Liver (tissue), 3 donors: Measurements from ENCODE around the gene KPNA6.

ENCODE experiments used
- CTCF ChIP-seq: fragments of 150-350 bp; IDR thresholded peaks from 2 replicates; pipeline ENCODE4 v1.5.1; 2017; ENCODE audit warnings: improper control_type of control experiment, low read depth, low read length; ENCODE audit not compliant: missing input control
- EGR1 ChIP-seq, 2 donors: IDR thresholded peaks; 2 replicates each; pipeline ENCODE4 v1.6.1; 2016 to 2018; ENCODE audit warnings: antibody characterized with exemption in 2 of 2, low read depth in 2 of 2
- HNF4A ChIP-seq, 2 donors: conservative IDR thresholded peaks; 2 replicates each; pipeline ENCODE4 v1.6.1; 2016; ENCODE audit warnings: antibody characterized with exemption in 2 of 2, mild to moderate bottlenecking in 2 of 2
- JUND ChIP-seq, 2 donors: IDR thresholded peaks; 2 replicates each; pipeline ENCODE4 v1.6.1; 2016; ENCODE audit warnings: antibody characterized with exemption in 2 of 2
- RAD21 ChIP-seq, 2 donors: IDR thresholded peaks; 2 replicates each; pipeline ENCODE4 v1.6.1; 2016; ENCODE audit warnings: antibody characterized with exemption in 2 of 2, mild to moderate bottlenecking in 2 of 2
- REST ChIP-seq: IDR thresholded peaks from 2 replicates; pipeline ENCODE4 v1.6.1; 2016; ENCODE audit warnings: antibody characterized with exemption, mild to moderate bottlenecking
- SP1 ChIP-seq: IDR thresholded peaks from 2 replicates; pipeline ENCODE4 v1.6.1; 2018; ENCODE audit warnings: antibody characterized with exemption, mild to moderate bottlenecking
- TAF1 ChIP-seq: conservative IDR thresholded peaks from 2 replicates; pipeline ENCODE4 v1.6.1; 2016; ENCODE audit warnings: antibody characterized with exemption, mild to moderate bottlenecking
- YY1 ChIP-seq: IDR thresholded peaks from 2 replicates; pipeline ENCODE4 v1.6.1; 2016; ENCODE audit warnings: antibody characterized with exemption, mild to moderate bottlenecking
- donor health status: healthy.
- donor health status: healthy.

GRCh38 chr1:32127409-32128198 is 19.7 kb downstream of the KPNA6 start:
- peak; percentile 8 for TF ChIP-seq CTCF
- TF ChIP-seq EGR1 (IDR thresholded peaks at IDR 0.05; ENCODE audit: low read depth in 2 of 2): no peak
- TF ChIP-seq YY1: no peak
- no peak for TF ChIP-seq JUND (IDR thresholded peaks at IDR 0.05)
- no peak for TF ChIP-seq RAD21 (IDR thresholded peaks at IDR 0.05)
- TF ChIP-seq REST: no peak
- TF ChIP-seq HNF4A (conservative IDR thresholded peaks at IDR 0.05): no peak
- no peak for TF ChIP-seq TAF1
- TF ChIP-seq SP1: no peak
